Lower lobe of right lung (tissue), 2 donors: ENCODE measurements around the gene IDH2. TPM values are rescaled to one million over a fixed set of nuclear protein-coding genes. Genes with fewer than 3 reads are reported as not detected.
A peak's percentile ranks its signal among the peaks of the same experiment; 100 is the strongest.

ENCODE experiments used
- ATAC-seq, 2 donors: fragments of 200-7000 bp; cut with Tn5 transposase; one replicate each; pipeline ENCODE4 v1.9.1; 2020 to 2022; ENCODE audit warnings: mild to moderate bottlenecking in 2 of 2, moderate library complexity in 2 of 2
- DNase-seq: peaks from one replicate; pipeline ENCODE4 v3.0.0-alpha.2; 2020
- H3K27ac ChIP-seq: fragments of 200-600 bp; one replicate; pipeline ENCODE4 v1.8.0; 2022
- H3K27me3 ChIP-seq: fragments of 200-600 bp; one replicate; pipeline ENCODE4 v1.8.0; 2022; ENCODE audit warnings: low read depth
- H3K36me3 ChIP-seq: fragments of 200-600 bp; one replicate; pipeline ENCODE4 v1.8.0; 2022; ENCODE audit warnings: mild to moderate bottlenecking
- H3K4me1 ChIP-seq: fragments of 200-600 bp; one replicate; pipeline ENCODE4 v1.8.0; 2022
- H3K4me3 ChIP-seq: fragments of 200-600 bp; one replicate; pipeline ENCODE4 v1.8.0; 2022; ENCODE audit warnings: mild to moderate bottlenecking
- H3K9me3 ChIP-seq: fragments of 200-600 bp; one replicate; pipeline ENCODE4 v1.8.0; 2022
- intact Hi-C: fragments of 100-400 bp; cut with DNase I; formaldehyde crosslinking; loops from one replicate; pipeline ENCODE4 v1.11.0; 2022
- total RNA-seq: library from RNA; stranded (reverse); fragmentation: NEBNext Ultra II Directional; extraction: Animal tissue kit (Norgen Biotek cat#: 25700); gene quantifications from one replicate; pipeline ENCODE4 v1.2.1, GENCODE V29; 2021
- TF ChIP-seq, protein P1 (sequence below): fragments of 200-600 bp; IDR thresholded peaks from one replicate; pipeline ENCODE4 v1.8.0; 2022; ENCODE audit warnings: antibody characterized with exemption, mild to moderate bottlenecking
- donor health status: DM: no; HTN: yes; CAD: no; lungs with severe emphysema.

IDH2 gene
- total RNA-seq, 1 donor from 2014 or later = 46.7 TPM

DNA sequence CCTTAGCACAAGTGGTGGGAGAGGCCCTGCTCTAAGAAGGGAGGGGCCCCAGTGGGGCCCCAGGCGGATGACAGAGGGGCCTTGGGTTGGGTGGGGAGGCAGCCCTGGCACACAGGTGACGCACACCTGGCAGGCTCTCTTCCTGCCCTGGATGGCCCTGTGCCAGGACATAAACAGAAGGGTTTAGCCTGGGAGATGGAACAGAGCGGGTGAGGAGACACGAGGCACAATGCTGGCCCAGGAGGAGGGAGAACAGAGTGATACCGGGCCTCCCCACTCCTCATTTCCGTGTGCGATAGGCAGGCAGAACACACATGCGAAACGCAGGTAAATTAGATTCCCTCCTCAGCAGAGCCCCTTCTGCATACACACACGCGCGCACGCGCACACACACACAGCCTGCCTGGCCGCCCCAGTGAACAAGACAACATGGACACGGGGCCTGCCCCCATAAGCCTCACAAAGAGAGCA, 39.8 kb downstream of the IDH2 start:
- Histone ChIP-seq H3K4me3 (no peak overlapping the region), H3K4me1 (peaks cover 87% of the 10 kb centered on the region), H3K9me3 (no peaks in the 10 kb centered on the region), H3K27ac (peak overlapping the region; percentile 82), H3K27me3 (no peaks in the 10 kb centered on the region), H3K36me3 (peaks cover 5% of the 10 kb centered on the region)
- intact Hi-C loops = no loop called here
- TF ChIP-seq, protein P1, sequence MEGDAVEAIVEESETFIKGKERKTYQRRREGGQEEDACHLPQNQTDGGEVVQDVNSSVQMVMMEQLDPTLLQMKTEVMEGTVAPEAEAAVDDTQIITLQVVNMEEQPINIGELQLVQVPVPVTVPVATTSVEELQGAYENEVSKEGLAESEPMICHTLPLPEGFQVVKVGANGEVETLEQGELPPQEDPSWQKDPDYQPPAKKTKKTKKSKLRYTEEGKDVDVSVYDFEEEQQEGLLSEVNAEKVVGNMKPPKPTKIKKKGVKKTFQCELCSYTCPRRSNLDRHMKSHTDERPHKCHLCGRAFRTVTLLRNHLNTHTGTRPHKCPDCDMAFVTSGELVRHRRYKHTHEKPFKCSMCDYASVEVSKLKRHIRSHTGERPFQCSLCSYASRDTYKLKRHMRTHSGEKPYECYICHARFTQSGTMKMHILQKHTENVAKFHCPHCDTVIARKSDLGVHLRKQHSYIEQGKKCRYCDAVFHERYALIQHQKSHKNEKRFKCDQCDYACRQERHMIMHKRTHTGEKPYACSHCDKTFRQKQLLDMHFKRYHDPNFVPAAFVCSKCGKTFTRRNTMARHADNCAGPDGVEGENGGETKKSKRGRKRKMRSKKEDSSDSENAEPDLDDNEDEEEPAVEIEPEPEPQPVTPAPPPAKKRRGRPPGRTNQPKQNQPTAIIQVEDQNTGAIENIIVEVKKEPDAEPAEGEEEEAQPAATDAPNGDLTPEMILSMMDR = no peak
- DNase-seq = peak; percentile 84
- peak; percentile 77 to 79 for ATAC-seq

DNA sequence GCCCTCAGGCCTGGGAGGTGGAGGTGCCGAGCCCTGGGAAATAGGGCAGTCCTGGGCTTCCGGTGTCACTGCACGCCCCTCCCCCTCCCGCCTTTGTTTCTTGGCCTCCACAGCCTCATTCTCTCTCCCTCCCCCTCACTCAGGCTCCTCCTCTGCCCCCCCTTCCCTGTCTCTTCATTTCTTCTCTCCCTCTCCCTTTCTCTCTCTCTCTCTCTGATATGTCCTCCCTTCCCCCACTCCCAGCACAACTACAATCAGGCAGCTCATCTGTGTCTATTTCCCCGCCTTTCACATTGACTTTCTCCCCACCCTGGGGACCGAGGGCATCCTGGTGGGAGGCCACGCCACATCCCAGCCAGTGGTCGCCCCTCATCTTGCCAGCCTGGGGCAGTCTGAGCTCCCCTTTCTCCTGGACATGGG, 40.2 kb downstream of the IDH2 start:
- Histone ChIP-seq H3K4me3 (no peak overlapping the region), H3K27me3 (no peaks in the 10 kb centered on the region), H3K4me1 (peaks cover 87% of the 10 kb centered on the region), H3K9me3 (no peaks in the 10 kb centered on the region), H3K27ac (peak overlapping the region; percentile 82), H3K36me3 (no peaks in the 10 kb centered on the region)
- peak; percentile 1 to 11 for ATAC-seq
- TF ChIP-seq, protein P1 = no peak
- intact Hi-C loops = no loop called here
- DNase-seq = no peak

GRCh38 chr15:90060797-90061196, 41.5 kb downstream of the IDH2 start:
- ATAC-seq = no peak
- intact Hi-C loops = no loop called here
- DNase-seq = no peak
- peaks cover 82% of the 10 kb centered on the region for H3K4me1 ChIP-seq
- H3K4me3 ChIP-seq = no peak overlapping the region
- H3K9me3 ChIP-seq = no peaks in the 10 kb centered on the region
- TF ChIP-seq, protein P1 = no peak
- no peaks in the 10 kb centered on the region for H3K27me3 ChIP-seq
- H3K27ac ChIP-seq = peak overlapping the region; percentile 82
- no peaks in the 10 kb centered on the region for H3K36me3 ChIP-seq

DNA sequence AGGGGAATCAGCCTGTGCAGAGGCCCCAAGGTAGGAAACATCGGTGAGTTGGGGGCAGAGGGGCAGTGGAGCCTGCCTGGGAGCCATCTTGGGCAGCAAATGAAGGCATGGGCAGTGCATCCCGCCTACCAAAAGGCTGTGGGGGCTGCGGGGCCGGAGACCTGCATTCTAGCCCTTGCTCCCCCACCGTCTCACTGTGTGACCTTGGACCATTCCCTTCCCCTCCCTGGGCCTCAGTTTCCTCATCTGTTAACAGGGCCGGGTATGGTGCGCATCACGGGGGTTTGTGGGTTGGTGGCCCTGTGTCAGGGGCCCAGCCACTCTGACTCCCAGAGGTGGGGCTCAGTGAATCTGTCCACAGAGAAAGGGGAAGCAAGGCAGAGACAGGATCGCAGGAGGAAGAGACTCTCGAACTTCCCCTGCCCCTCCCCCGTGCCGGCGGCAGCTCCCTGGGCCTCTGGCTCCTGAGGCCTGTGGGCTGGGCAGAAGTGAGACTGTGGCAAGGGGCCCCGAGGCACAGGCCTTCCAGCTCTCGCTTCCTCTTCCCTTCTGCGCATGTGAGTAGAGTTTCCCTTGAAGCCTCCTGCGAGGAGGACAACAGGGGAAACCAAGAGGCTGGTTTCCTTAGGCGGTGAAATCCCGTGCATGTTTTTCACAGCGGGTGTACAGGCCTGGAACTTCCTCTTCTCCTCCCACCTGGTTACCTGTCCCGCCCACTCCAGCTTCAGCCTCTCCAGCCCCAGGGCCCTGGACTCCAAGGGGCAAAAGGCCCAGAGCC, 42.9 kb downstream of the IDH2 start:
- peak overlapping the region; percentile 82 for H3K27ac ChIP-seq
- peaks cover 82% of the 10 kb centered on the region for H3K4me1 ChIP-seq
- DNase-seq = peak; percentile 94
- H3K36me3 ChIP-seq = no peaks in the 10 kb centered on the region
- H3K9me3 ChIP-seq = no peaks in the 10 kb centered on the region
- TF ChIP-seq, protein P1 = no peak
- intact Hi-C loops = no loop called here
- no peak overlapping the region for H3K4me3 ChIP-seq
- peak; percentile 65 to 85 for ATAC-seq
- H3K27me3 ChIP-seq = no peaks in the 10 kb centered on the region

DNA sequence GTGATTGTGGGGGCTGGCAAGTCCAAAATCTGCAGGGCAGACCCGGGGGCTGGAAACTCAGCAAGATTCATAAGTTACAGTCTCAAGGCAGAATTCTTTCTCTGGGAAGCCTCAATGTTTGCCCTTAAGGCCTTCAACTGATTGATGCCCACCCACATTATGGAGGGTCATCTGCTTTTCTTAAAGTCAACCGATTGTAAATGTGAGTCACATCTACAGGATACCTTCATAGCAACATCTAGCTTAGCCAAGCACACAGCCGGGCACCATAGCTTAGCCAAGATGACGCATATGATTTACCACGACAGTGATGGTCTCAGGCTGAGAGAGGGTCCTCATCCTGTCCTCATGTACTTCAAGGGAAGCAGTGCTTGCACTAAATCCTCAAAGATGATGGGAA, 43.5 kb downstream of the IDH2 start:
- ATAC-seq (no peak), DNase-seq (no peak)
- no peak overlapping the region for H3K4me3 ChIP-seq
- peaks cover 80% of the 10 kb centered on the region for H3K4me1 ChIP-seq
- intact Hi-C loops = no loop called here
- H3K36me3 ChIP-seq = no peaks in the 10 kb centered on the region
- no peaks in the 10 kb centered on the region for H3K27me3 ChIP-seq
- H3K27ac ChIP-seq = peak overlapping the region; percentile 82
- TF ChIP-seq, protein P1 = no peak
- H3K9me3 ChIP-seq = no peaks in the 10 kb centered on the region
